HEK293 (cell line): Measurements from ENCODE around the gene GALNT16.

Source experiments
- CTCF ChIA-PET: fragments of 350-600 bp; formaldehyde crosslinking; extraction: SDS; loops from one replicate; lab custom pipeline; 2021; ENCODE audit warnings: antibody characterized with exemption; lab: Yijun Ruan, JAX
- POLR2A ChIA-PET: fragments of 300-600 bp; formaldehyde crosslinking; extraction: SDS; loops from one replicate; lab custom pipeline; 2020; ENCODE audit warnings: antibody characterized with exemption, inconsistent platforms; lab: Yijun Ruan, JAX
- H3K27ac ChIP-seq: fragments of 200-500 bp; sonication (Bioruptor generic); 2 replicates; pipeline ENCODE4 v1.5.1; 2014; ENCODE audit warnings: low read depth, low read length, control low read depth, inconsistent platforms; ENCODE audit errors: extremely low read depth
- H3K36me3 ChIP-seq, 2 experiments: fragments of 200-500 bp in 1 of 2; sonication (Bioruptor generic) in 1 of 2; 1 replicate in 1 of 2; 2 replicates in 1 of 2; pipeline ENCODE4 v1.5.1; 2014 to 2017; ENCODE audit warnings: inconsistent platforms in 2 of 2, low read length in 2 of 2; ENCODE audit not compliant: control insufficient read depth in 2 of 2, insufficient read depth in 1 of 2
- H3K4me1 ChIP-seq: fragments of 200-500 bp; sonication (Bioruptor generic); 2 replicates; pipeline ENCODE4 v1.5.1; 2014; ENCODE audit warnings: mild to moderate bottlenecking, low read length, inconsistent platforms; ENCODE audit not compliant: control insufficient read depth, insufficient read depth
- H3K4me3 ChIP-seq: 2 replicates; pipeline ENCODE4 v1.5.1; 2011; ENCODE audit warnings: low read depth, mild to moderate bottlenecking, control low read depth, low read length, moderate library complexity
- H3K9me3 ChIP-seq: fragments of 200-500 bp; sonication (Bioruptor generic); 2 replicates; pipeline ENCODE4 v1.5.1; 2014; ENCODE audit warnings: low read depth, low read length, inconsistent platforms; ENCODE audit not compliant: control insufficient read depth, insufficient read depth
- BCL11A ChIP-seq: fragments of 450-650 bp; formaldehyde crosslinking; IDR thresholded peaks from 2 replicates; pipeline ENCODE4 v1.5.1; 2016; ENCODE audit warnings: low read depth, missing biosample characterization, missing genetic modification characterization
- HOXA7 ChIP-seq: sonication (generic); formaldehyde crosslinking; IDR thresholded peaks from 2 replicates; pipeline ENCODE4 v1.8.1; 2022; ENCODE audit warnings: missing genetic modification reagents, borderline replicate concordance
- KLF16 ChIP-seq: fragments of 450-650 bp; formaldehyde crosslinking; IDR thresholded peaks from 2 replicates; pipeline ENCODE4 v1.5.1; 2017; ENCODE audit warnings: missing biosample characterization, missing genetic modification characterization
- KLF7 ChIP-seq: fragments of 450-650 bp; formaldehyde crosslinking; IDR thresholded peaks from 2 replicates; pipeline ENCODE4 v1.5.1; 2016; ENCODE audit warnings: missing biosample characterization, missing genetic modification characterization, borderline replicate concordance
- OVOL3 ChIP-seq: fragments of 450-650 bp; formaldehyde crosslinking; IDR thresholded peaks from 2 replicates; pipeline ENCODE4 v1.5.1; 2016; ENCODE audit warnings: missing biosample characterization, missing genetic modification characterization
- SCRT2 ChIP-seq: fragments of 450-650 bp; formaldehyde crosslinking; IDR thresholded peaks from 2 replicates; pipeline ENCODE4 v1.5.1; 2016; ENCODE audit warnings: missing biosample characterization, missing genetic modification characterization
- SETDB1 ChIP-seq: IDR thresholded peaks from one replicate; pipeline ENCODE4 v1.6.1; 2017; ENCODE audit warnings: mild to moderate bottlenecking, low read length, moderate library complexity, mixed read lengths; ENCODE audit not compliant: insufficient read length
- WT1 ChIP-seq: fragments of 450-650 bp; formaldehyde crosslinking; IDR thresholded peaks from 2 replicates; pipeline ENCODE4 v1.5.1; 2016; ENCODE audit warnings: missing biosample characterization, missing genetic modification characterization
- YY2 ChIP-seq: fragments of 450-650 bp; formaldehyde crosslinking; IDR thresholded peaks from 2 replicates; pipeline ENCODE4 v1.5.1; 2016; ENCODE audit warnings: missing biosample characterization, missing genetic modification characterization
- ZBTB20 ChIP-seq: fragments of 450-650 bp; formaldehyde crosslinking; IDR thresholded peaks from 2 replicates; pipeline ENCODE4 v1.5.1; 2016; ENCODE audit warnings: missing biosample characterization, missing genetic modification characterization
- ZBTB48 ChIP-seq: fragments of 450-650 bp; formaldehyde crosslinking; IDR thresholded peaks from 2 replicates; pipeline ENCODE4 v1.5.1; 2016; ENCODE audit warnings: missing biosample characterization, missing genetic modification characterization
- ZNF114 ChIP-seq: fragments of 450-650 bp; formaldehyde crosslinking; IDR thresholded peaks from 2 replicates; pipeline ENCODE4 v1.5.0; 2017; ENCODE audit warnings: missing biosample characterization, missing genetic modification characterization
- ZNF169 ChIP-seq: fragments of 450-650 bp; formaldehyde crosslinking; IDR thresholded peaks from 2 replicates; pipeline ENCODE4 v1.5.1; 2016; ENCODE audit warnings: missing biosample characterization, missing genetic modification characterization
- ZNF248 ChIP-seq: fragments of 450-650 bp; formaldehyde crosslinking; IDR thresholded peaks from 2 replicates; pipeline ENCODE4 v1.5.1; 2017; ENCODE audit warnings: missing biosample characterization, missing genetic modification characterization
- ZNF292 ChIP-seq: fragments of 450-650 bp; formaldehyde crosslinking; IDR thresholded peaks from 2 replicates; pipeline ENCODE4 v1.5.1; 2016; ENCODE audit warnings: low read depth, missing biosample characterization, missing genetic modification characterization, borderline replicate concordance
- ZNF391 ChIP-seq: fragments of 450-650 bp; formaldehyde crosslinking; IDR thresholded peaks from 2 replicates; pipeline ENCODE4 v1.5.1; 2016; ENCODE audit warnings: low read depth, missing biosample characterization, missing genetic modification characterization, borderline replicate concordance
- ZNF433 ChIP-seq: fragments of 450-650 bp; formaldehyde crosslinking; IDR thresholded peaks from 2 replicates; pipeline ENCODE4 v1.5.1; 2016; ENCODE audit warnings: missing biosample characterization, missing genetic modification characterization, low read depth
- ZNF514 ChIP-seq: fragments of 450-650 bp; formaldehyde crosslinking; IDR thresholded peaks from 2 replicates; pipeline ENCODE4 v1.5.1; 2016; ENCODE audit warnings: missing biosample characterization, missing genetic modification characterization
- ZNF626 ChIP-seq: fragments of 450-650 bp; sonication (Bioruptor Pico); formaldehyde crosslinking; IDR thresholded peaks from 2 replicates; pipeline ENCODE4 v1.5.1; 2018; ENCODE audit warnings: missing biosample characterization, missing genetic modification characterization, inconsistent platforms
- ZNF664 ChIP-seq: fragments of 450-650 bp; formaldehyde crosslinking; IDR thresholded peaks from 2 replicates; pipeline ENCODE4 v1.5.1; 2016; ENCODE audit warnings: missing biosample characterization, missing genetic modification characterization
- ZNF830 ChIP-seq: fragments of 450-650 bp; IDR thresholded peaks from 2 replicates; pipeline ENCODE4 v1.5.0; 2018; ENCODE audit warnings: missing biosample characterization, missing genetic modification characterization, low read depth, mild to moderate bottlenecking, moderate library complexity
- TF ChIP-seq, protein P1 (sequence below): fragments of 450-650 bp; formaldehyde crosslinking; IDR thresholded peaks from 2 replicates; pipeline ENCODE4 v1.5.1; 2016; ENCODE audit warnings: missing biosample characterization, missing genetic modification characterization
- TF ChIP-seq, protein P2 (sequence below): fragments of 450-650 bp; formaldehyde crosslinking; IDR thresholded peaks from 2 replicates; pipeline ENCODE4 v1.5.1; 2017; ENCODE audit warnings: missing biosample characterization, missing genetic modification characterization
- TF ChIP-seq, protein P3 (sequence below): fragments of 450-650 bp; formaldehyde crosslinking; IDR thresholded peaks from 2 replicates; pipeline ENCODE4 v1.5.1; 2016; ENCODE audit warnings: missing biosample characterization, missing genetic modification characterization
- TF ChIP-seq, protein P4 (sequence below): fragments of 450-650 bp; formaldehyde crosslinking; IDR thresholded peaks from 2 replicates; pipeline ENCODE4 v1.5.1; 2016; ENCODE audit warnings: missing biosample characterization, missing genetic modification characterization
- TF ChIP-seq, protein P5 (sequence below): fragments of 450-650 bp; formaldehyde crosslinking; IDR thresholded peaks from 2 replicates; pipeline ENCODE4 v1.5.1; 2017; ENCODE audit warnings: missing biosample characterization, missing genetic modification characterization
- TF ChIP-seq, protein P6 (sequence below): fragments of 450-650 bp; formaldehyde crosslinking; IDR thresholded peaks from 2 replicates; pipeline ENCODE4 v1.5.1; 2016; ENCODE audit warnings: missing biosample characterization, missing genetic modification characterization

GALNT16 gene

DNA sequence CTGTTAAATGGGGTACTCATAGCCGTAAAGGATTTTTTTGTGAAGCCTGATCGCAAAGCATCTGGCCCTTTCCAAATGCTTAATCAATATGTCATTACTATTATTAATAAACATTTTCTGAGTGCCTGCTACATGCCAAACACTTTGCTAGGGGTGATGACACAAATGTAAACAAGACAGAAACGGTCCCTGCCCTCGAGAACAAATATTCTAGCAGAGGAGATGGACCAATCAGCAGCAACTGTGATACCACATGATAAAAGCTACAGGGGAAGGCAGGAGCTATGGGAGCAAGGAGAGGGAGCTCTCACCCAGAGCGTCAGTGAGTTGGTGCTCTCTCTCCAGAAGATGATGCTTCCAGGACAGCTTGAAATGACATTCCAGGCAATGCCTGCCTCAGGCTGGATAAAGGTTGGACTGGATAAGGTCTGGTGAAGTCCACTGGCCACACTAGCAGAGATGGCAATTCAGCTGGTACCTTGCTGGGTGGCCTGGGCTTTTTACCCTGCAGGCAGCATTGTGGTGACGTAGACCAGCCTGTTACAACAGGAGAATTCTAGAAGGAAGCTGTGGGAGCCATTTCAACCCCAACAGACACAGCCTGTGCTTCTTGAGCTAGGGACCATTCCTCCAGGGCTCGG is 97.1 kb downstream of the GALNT16 start:
- TF ChIP-seq ZNF433 (tag by site-specific recombination) (no peak), ZNF292 (tag by site-specific recombination) (no peak), ZBTB20 (tag by site-specific recombination) (no peak), KLF16 (no peak), WT1 (no peak), SETDB1 (no peak), ZNF626 (tag by site-specific recombination) (no peak), ZBTB48 (no peak), OVOL3 (tag by site-specific recombination) (no peak), YY2 (no peak), ZNF114 (tag by site-specific recombination) (no peak)
- TF ChIP-seq, protein P1, sequence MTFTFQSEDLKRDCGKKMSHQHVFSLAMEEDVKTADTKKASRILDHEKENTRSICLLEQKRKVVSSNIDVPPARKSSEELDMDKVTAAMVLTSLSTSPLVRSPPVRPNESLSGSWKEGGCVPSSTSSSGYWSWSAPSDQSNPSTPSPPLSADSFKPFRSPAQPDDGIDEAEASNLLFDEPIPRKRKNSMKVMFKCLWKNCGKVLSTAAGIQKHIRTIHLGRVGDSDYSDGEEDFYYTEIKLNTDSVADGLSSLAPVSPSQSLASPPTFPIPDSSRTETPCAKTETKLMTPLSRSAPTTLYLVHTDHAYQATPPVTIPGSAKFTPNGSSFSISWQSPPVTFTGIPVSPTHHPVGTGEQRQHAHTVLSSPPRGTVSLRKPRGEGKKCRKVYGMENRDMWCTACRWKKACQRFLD (tag by site-specific recombination), result no peak
- TF ChIP-seq, protein P2, sequence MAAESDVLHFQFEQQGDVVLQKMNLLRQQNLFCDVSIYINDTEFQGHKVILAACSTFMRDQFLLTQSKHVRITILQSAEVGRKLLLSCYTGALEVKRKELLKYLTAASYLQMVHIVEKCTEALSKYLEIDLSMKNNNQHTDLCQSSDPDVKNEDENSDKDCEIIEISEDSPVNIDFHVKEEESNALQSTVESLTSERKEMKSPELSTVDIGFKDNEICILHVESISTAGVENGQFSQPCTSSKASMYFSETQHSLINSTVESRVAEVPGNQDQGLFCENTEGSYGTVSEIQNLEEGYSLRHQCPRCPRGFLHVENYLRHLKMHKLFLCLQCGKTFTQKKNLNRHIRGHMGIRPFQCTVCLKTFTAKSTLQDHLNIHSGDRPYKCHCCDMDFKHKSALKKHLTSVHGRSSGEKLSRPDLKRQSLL (tag by site-specific recombination), result no peak
- TF ChIP-seq, protein P3, sequence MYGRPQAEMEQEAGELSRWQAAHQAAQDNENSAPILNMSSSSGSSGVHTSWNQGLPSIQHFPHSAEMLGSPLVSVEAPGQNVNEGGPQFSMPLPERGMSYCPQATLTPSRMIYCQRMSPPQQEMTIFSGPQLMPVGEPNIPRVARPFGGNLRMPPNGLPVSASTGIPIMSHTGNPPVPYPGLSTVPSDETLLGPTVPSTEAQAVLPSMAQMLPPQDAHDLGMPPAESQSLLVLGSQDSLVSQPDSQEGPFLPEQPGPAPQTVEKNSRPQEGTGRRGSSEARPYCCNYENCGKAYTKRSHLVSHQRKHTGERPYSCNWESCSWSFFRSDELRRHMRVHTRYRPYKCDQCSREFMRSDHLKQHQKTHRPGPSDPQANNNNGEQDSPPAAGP (tag by site-specific recombination), result no peak
- no peak overlapping the region for H3K4me3 ChIP-seq
- H3K36me3 ChIP-seq, result no peaks in the 10 kb centered on the region
- no peaks in the 10 kb centered on the region for H3K9me3 ChIP-seq
- H3K27ac ChIP-seq, result no peak overlapping the region
- peaks cover 8% of the 10 kb centered on the region; the same call in 1 of the 2 replicates for H3K4me1 ChIP-seq
- CTCF ChIA-PET, result interaction anchor here (0.6 to 1.1 kb wide), 2 partner anchors 10 to 97 kb away, joined by 3 to 7 read pairs; partner anchors contain the start of gene GALNT16
- POLR2A ChIA-PET, result no interaction called here

- peaks cover 8% of the 10 kb centered on the region; the same call in 1 of the 2 replicates for H3K4me1 ChIP-seq
- no peaks in the 10 kb centered on the region for H3K36me3 ChIP-seq
- no peak overlapping the region for H3K27ac ChIP-seq
- POLR2A ChIA-PET, result no interaction called here
- CTCF ChIA-PET, result interaction anchor here (0.6 to 1.1 kb wide), 2 partner anchors 11 to 98 kb away, joined by 3 to 7 read pairs; partner anchors contain the start of gene GALNT16
- H3K4me3 ChIP-seq, result no peak overlapping the region
- no peaks in the 10 kb centered on the region for H3K9me3 ChIP-seq
- TF ChIP-seq ZNF514 (tag by site-specific recombination), result no peak
- no peak for TF ChIP-seq SCRT2 (tag by site-specific recombination)
- TF ChIP-seq ZNF169 (tag by site-specific recombination), result no peak
- TF ChIP-seq, protein P4, sequence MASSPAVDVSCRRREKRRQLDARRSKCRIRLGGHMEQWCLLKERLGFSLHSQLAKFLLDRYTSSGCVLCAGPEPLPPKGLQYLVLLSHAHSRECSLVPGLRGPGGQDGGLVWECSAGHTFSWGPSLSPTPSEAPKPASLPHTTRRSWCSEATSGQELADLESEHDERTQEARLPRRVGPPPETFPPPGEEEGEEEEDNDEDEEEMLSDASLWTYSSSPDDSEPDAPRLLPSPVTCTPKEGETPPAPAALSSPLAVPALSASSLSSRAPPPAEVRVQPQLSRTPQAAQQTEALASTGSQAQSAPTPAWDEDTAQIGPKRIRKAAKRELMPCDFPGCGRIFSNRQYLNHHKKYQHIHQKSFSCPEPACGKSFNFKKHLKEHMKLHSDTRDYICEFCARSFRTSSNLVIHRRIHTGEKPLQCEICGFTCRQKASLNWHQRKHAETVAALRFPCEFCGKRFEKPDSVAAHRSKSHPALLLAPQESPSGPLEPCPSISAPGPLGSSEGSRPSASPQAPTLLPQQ, result no peak
- no peak for TF ChIP-seq BCL11A (tag by site-specific recombination)
- TF ChIP-seq, protein P5, sequence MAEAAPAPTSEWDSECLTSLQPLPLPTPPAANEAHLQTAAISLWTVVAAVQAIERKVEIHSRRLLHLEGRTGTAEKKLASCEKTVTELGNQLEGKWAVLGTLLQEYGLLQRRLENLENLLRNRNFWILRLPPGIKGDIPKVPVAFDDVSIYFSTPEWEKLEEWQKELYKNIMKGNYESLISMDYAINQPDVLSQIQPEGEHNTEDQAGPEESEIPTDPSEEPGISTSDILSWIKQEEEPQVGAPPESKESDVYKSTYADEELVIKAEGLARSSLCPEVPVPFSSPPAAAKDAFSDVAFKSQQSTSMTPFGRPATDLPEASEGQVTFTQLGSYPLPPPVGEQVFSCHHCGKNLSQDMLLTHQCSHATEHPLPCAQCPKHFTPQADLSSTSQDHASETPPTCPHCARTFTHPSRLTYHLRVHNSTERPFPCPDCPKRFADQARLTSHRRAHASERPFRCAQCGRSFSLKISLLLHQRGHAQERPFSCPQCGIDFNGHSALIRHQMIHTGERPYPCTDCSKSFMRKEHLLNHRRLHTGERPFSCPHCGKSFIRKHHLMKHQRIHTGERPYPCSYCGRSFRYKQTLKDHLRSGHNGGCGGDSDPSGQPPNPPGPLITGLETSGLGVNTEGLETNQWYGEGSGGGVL (tag by site-specific recombination), result no peak
- TF ChIP-seq ZNF391 (tag by site-specific recombination), result no peak
- TF ChIP-seq ZNF248 (tag by site-specific recombination), result no peak
- TF ChIP-seq ZNF830, result no peak
- no peak for TF ChIP-seq KLF7 (tag by site-specific recombination)
- no peak for TF ChIP-seq HOXA7 (CRISPR knock-in tag)
- no peak for TF ChIP-seq ZNF626 (tag by site-specific recombination)
- no peak for TF ChIP-seq OVOL3 (tag by site-specific recombination)
- TF ChIP-seq, protein P6, sequence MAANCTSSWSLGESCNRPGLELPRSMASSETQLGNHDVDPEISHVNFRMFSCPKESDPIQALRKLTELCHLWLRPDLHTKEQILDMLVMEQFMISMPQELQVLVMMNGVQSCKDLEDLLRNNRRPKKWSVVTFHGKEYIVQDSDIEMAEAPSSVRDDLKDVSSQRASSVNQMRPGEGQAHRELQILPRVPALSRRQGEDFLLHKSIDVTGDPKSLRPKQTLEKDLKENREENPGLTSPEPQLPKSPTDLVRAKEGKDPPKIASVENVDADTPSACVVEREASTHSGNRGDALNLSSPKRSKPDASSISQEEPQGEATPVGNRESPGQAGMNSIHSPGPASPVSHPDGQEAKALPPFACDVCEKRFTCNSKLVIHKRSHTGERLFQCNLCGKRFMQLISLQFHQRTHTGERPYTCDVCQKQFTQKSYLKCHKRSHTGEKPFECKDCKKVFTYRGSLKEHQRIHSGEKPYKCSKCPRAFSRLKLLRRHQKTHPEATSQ (tag by site-specific recombination), result no peak
- no peak for TF ChIP-seq ZNF664 (tag by site-specific recombination)
Observed at GRCh38 chr14:69357544-69358200, 97.7 kb downstream of the GALNT16 start.
